Natural killer cell (primary cell): ENCODE data around the gene SUSD5. TPM values are rescaled to one million over a fixed set of nuclear protein-coding genes. Genes with fewer than 3 reads are reported as not detected.

Experiments
- ATAC-seq, 3 donors: fragments of 150-1000 bp in 2 of 3; fragments of 200-7000 bp in 1 of 3; cut with Tn5 transposase; 1 replicate in 1 of 3; 2 replicates in 2 of 3; pipeline ENCODE4 v1.10.0; 2021; ENCODE audit warnings: mild to moderate bottlenecking in 2 of 3, moderate library complexity in 2 of 3
- DNase-seq, 2 donors: peaks; one replicate each; pipeline versions ENCODE4 v3.0.0 to v3.0.0-alpha.2; 2013 to 2021; ENCODE audit warnings: mixed read lengths in 1 of 2
- H3K27ac ChIP-seq: one replicate; pipeline ENCODE4 v1.5.1; 2013; ENCODE audit warnings: mild to moderate bottlenecking, low read length
- H3K27me3 ChIP-seq: one replicate; pipeline ENCODE4 v1.6.1; 2013; ENCODE audit warnings: low read length; ENCODE audit not compliant: control insufficient read depth, insufficient read depth
- H3K36me3 ChIP-seq: one replicate; pipeline ENCODE4 v1.6.1; 2013; ENCODE audit warnings: low read length; ENCODE audit not compliant: control insufficient read depth, insufficient read depth
- H3K4me1 ChIP-seq: one replicate; pipeline ENCODE4 v1.6.1; 2013; ENCODE audit warnings: low read length; ENCODE audit not compliant: control insufficient read depth, insufficient read depth
- H3K4me3 ChIP-seq: one replicate; pipeline ENCODE4 v1.5.1; 2013; ENCODE audit warnings: low read length
- H3K9me3 ChIP-seq: one replicate; pipeline ENCODE4 v1.6.1; 2013; ENCODE audit warnings: low read length; ENCODE audit not compliant: control insufficient read depth, insufficient read depth
- H3K27ac Mint-ChIP-seq, 2 donors: one replicate each; pipeline ENCODE4 v1.8.0; 2022; ENCODE audit warnings: mild to moderate bottlenecking in 2 of 2, mixed read lengths in 2 of 2, moderate library complexity in 1 of 2
- H3K27me3 Mint-ChIP-seq, 2 donors: one replicate each; pipeline ENCODE4 v1.8.0; 2022; ENCODE audit warnings: low read depth in 2 of 2, mixed read lengths in 2 of 2
- H3K36me3 Mint-ChIP-seq: one replicate; pipeline ENCODE4 v1.8.0; 2022; ENCODE audit warnings: mixed read lengths
- H3K4me1 Mint-ChIP-seq, 2 donors: one replicate each; pipeline ENCODE4 v1.8.0; 2022; ENCODE audit warnings: mixed read lengths in 2 of 2
- H3K4me3 Mint-ChIP-seq: one replicate; pipeline ENCODE4 v1.8.0; 2022; ENCODE audit warnings: mild to moderate bottlenecking, moderate library complexity, mixed read lengths
- H3K9me3 Mint-ChIP-seq, 2 donors: one replicate each; pipeline ENCODE4 v1.8.0; 2022; ENCODE audit warnings: mixed read lengths in 2 of 2
- CTCF ChIP-seq: fragments of 200-600 bp; IDR thresholded peaks from one replicate; pipeline ENCODE4 v1.8.0; 2022; ENCODE audit warnings: antibody characterized with exemption
- WGBS: methylation state at CpG from one replicate; pipeline ENCODE4 v1.1.7; 2013; ENCODE audit warnings: missing lambda C conversion rate; ENCODE audit not compliant: insufficient coverage; 5-methylcytosine and 5-hydroxymethylcytosine counted together
- intact Hi-C: fragments of 100-400 bp; cut with micrococcal nuclease; formaldehyde crosslinking; loops from one replicate; pipeline ENCODE4 v1.14.2; 2022
- total RNA-seq, 4 donors: library from RNA; stranded (reverse); fragments of 120-200 nt in 1 of 4; gene quantifications; one replicate each; pipeline versions ENCODE4 v1.2.3 to v1.2.4, GENCODE V29; 2013 to 2022

The SUSD5 gene
- total RNA-seq, 3 donors from 2014 or later (not counting 1 experiment from before 2014, with no cell fraction given): not detected

GRCh38 chr3:33130144-33130543 is 88.5 kb downstream of the SUSD5 start:
- WGBS: 91% methylated on average over 1 of the region's 2 CpGs
- no peak for TF ChIP-seq CTCF
- no peaks in the 10 kb centered on the region for H3K9me3 ChIP-seq
- Mint-ChIP-seq H3K27ac (no peak overlapping the region), H3K27me3 (no peaks in the 10 kb centered on the region), H3K36me3 (peaks cover 23% of the 10 kb centered on the region), H3K9me3 (no peaks in the 10 kb centered on the region), H3K4me1 (peaks cover 7 to 8% of the 10 kb centered on the region in 2 donors), H3K4me3 (no peak overlapping the region)
- intact Hi-C loops: loop anchor here (2.0 kb wide), 1 partner anchor 243 kb away; no protein-coding TSS in a partner anchor
- no peak overlapping the region for H3K27ac ChIP-seq
- DNase-seq (no peak), ATAC-seq (no peak)
- no peak overlapping the region for H3K4me3 ChIP-seq
- H3K27me3 ChIP-seq: no peaks in the 10 kb centered on the region
- H3K4me1 ChIP-seq: no peaks in the 10 kb centered on the region
- H3K36me3 ChIP-seq: peaks cover 18% of the 10 kb centered on the region

GRCh38 chr3:33128706-33129105 is 89.9 kb downstream of the SUSD5 start:
- H3K27ac Mint-ChIP-seq: no peak overlapping the region
- peaks cover 7 to 8% of the 10 kb centered on the region in 2 donors for H3K4me1 Mint-ChIP-seq
- H3K27ac ChIP-seq: no peak overlapping the region
- H3K36me3 Mint-ChIP-seq: peaks cover 9% of the 10 kb centered on the region
- no CpG with 5 or more reads among the region's 1 CpG for WGBS
- H3K4me3 Mint-ChIP-seq: no peak overlapping the region
- H3K27me3 Mint-ChIP-seq: no peaks in the 10 kb centered on the region
- H3K9me3 ChIP-seq: no peaks in the 10 kb centered on the region
- H3K36me3 ChIP-seq: peaks cover 22% of the 10 kb centered on the region
- no peak for ATAC-seq
- no peak overlapping the region for H3K4me3 ChIP-seq
- H3K9me3 Mint-ChIP-seq: no peaks in the 10 kb centered on the region
- no peaks in the 10 kb centered on the region for H3K27me3 ChIP-seq
- no peaks in the 10 kb centered on the region for H3K4me1 ChIP-seq
- intact Hi-C loops: no loop called here
- DNase-seq: no peak
- no peak for TF ChIP-seq CTCF

GRCh38 chr3:33125840-33126239 is 92.8 kb downstream of the SUSD5 start:
- 100% methylated on average over 3 of the region's 3 CpGs for WGBS
- no peaks in the 10 kb centered on the region for H3K27me3 Mint-ChIP-seq
- Histone ChIP-seq H3K4me3 (no peak overlapping the region), H3K27ac (no peak overlapping the region), H3K4me1 (no peaks in the 10 kb centered on the region), H3K9me3 (no peaks in the 10 kb centered on the region), H3K36me3 (peaks cover 25% of the 10 kb centered on the region), H3K27me3 (no peaks in the 10 kb centered on the region)
- no peak for TF ChIP-seq CTCF
- no peaks in the 10 kb centered on the region for H3K9me3 Mint-ChIP-seq
- H3K27ac Mint-ChIP-seq: no peak overlapping the region
- peaks cover 9% of the 10 kb centered on the region for H3K36me3 Mint-ChIP-seq
- no peak for ATAC-seq
- H3K4me3 Mint-ChIP-seq: no peak overlapping the region
- no peak for DNase-seq
- intact Hi-C loops: no loop called here
- no peaks in the 10 kb centered on the region for H3K4me1 Mint-ChIP-seq

- intact Hi-C loops: no loop called here
- H3K27me3 Mint-ChIP-seq: no peaks in the 10 kb centered on the region
- no peak for TF ChIP-seq CTCF
- no peak for ATAC-seq
- Histone ChIP-seq H3K4me1 (no peaks in the 10 kb centered on the region), H3K9me3 (no peaks in the 10 kb centered on the region), H3K36me3 (peaks cover 24% of the 10 kb centered on the region), H3K27me3 (no peaks in the 10 kb centered on the region), H3K27ac (no peak overlapping the region), H3K4me3 (no peak overlapping the region)
- no peaks in the 10 kb centered on the region for H3K9me3 Mint-ChIP-seq
- H3K27ac Mint-ChIP-seq: no peak overlapping the region
- H3K4me3 Mint-ChIP-seq: no peak overlapping the region
- peaks cover 0 to 2% of the 10 kb centered on the region in 2 donors for H3K4me1 Mint-ChIP-seq
- peaks cover 9% of the 10 kb centered on the region for H3K36me3 Mint-ChIP-seq
- no peak for DNase-seq
- 100% methylated on average over 1 of the region's 1 CpG for WGBS
Observed at GRCh38 chr3:33124638-33125037, 94.0 kb downstream of the SUSD5 start.
